ENCODE measurements around the gene CAVIN2.

The CAVIN2 gene

DNA sequence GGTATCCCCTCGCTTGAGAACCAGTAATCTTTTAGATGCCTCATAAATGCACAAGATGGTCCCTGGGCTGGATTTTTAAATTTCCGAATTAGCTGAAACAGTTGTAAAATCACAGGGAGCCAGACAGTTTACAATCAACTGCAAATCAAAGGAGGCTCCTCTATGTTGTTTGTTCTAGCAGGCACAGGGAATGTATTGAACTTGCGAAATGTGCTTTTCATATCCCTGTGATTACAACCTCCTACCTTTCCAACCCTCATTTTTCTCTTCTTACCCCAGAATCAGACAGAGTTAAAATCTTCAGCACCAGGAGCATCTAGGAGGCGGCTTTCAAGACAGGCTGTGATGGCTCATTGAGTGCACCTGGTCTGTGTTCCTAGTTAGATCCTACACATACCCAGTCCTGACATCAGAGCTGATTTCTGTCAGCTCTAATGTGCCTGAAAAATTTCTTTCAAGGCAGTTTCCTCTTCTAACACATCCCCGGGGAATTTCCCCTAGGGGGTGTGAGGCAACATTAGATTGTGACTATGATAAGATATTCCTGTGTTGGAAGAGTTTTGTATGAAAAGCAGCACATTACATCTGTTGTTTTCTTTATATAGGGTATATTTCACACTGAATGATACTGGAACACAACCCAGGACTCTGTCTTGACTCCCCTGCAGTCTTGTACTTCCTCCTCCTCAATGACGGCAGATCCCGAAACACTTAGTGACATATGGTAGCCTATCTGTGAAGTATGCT, 17.9 kb upstream of the CAVIN2 start:
- no peak for DNase-seq

DNA sequence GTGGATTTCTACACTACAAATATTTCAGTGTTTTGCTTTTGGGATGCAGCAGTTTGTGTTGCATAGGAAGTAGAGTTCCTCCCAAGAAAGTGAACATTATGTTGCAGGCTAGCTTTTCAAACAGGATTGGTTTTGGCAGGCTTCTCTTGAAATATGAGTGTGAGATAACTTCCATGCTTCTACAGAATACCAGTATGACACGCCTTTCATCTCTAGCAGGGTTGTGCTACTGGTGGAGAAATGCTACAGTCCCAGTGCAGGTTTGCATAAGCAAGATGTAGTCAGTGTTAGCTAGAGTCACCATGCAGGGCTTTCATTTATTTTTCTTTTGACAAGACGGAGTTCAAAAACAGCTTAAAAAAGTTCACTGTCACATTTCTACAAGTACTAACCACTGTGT, 17.1 kb upstream of the CAVIN2 start:
- DNase-seq: no peak

GRCh38 chr2:191862156-191862775, 15.4 kb upstream of the CAVIN2 start:
- no peak for DNase-seq

GRCh38 chr2:191860760-191861466, 14.0 kb upstream of the CAVIN2 start:
- no peak for DNase-seq

DNA sequence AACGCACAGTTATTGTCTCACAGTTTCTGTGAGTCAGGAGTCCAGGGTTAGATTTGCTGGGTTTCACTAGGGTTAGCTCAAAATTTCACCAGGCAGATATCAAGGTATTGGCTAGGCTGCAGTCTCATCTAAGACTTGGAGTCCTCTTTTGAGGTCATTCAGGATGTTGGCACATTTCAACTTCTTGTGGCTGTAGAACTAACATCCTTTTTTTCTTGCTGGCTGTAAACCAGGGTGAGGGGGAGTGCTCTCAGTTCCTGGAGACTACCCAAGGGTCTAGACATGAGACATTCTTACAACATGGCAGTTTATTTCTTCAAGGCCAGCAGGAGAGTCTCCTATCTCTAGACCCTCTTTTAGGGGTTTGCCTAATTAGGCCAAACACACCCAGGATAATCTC, 12.8 kb upstream of the CAVIN2 start:
- no peak for DNase-seq

DNA sequence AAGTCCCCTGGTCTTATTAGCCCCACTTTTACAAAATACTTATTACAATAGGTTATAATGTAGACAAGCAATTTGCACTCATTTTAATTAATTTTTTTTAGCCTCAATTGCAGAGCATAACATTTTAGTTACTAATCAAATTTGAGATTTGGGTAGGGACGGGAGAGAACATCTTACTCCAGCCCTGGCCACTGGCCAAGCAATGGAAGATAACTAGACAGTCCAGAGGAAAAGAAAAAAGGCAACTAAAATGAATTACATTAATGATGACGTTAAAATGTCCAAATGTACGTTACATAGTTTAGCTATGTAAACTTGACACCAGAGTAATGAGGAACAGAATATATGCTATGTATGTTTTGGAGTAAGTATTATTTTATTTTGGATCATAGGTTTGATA, 11.0 kb upstream of the CAVIN2 start:
- no peak for DNase-seq

DNA sequence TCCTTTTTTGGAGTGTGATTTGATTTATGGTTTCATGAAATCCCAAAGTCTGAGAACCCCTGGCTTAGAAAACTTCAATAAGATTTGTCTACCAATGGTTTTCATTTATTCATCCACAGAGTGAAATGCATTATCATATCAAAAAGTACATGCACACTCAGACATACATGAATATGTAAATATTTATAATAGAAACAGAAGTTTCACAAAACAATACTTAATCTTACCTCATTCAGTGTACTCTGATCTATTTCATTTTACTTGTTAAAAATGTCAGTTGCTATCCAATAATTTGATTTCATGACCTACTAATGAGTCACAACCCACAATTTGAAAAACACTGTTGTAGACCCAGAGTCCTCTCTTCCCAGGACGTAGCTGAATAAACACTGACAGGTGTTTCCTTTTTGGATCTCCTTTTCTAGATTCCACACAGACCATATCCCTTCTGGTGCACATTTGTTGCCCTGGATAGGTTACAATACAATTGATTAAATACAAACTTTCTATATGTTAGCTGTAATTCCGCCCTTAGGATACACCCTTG, 10.4 kb upstream of the CAVIN2 start:
- no peak for DNase-seq

DNA sequence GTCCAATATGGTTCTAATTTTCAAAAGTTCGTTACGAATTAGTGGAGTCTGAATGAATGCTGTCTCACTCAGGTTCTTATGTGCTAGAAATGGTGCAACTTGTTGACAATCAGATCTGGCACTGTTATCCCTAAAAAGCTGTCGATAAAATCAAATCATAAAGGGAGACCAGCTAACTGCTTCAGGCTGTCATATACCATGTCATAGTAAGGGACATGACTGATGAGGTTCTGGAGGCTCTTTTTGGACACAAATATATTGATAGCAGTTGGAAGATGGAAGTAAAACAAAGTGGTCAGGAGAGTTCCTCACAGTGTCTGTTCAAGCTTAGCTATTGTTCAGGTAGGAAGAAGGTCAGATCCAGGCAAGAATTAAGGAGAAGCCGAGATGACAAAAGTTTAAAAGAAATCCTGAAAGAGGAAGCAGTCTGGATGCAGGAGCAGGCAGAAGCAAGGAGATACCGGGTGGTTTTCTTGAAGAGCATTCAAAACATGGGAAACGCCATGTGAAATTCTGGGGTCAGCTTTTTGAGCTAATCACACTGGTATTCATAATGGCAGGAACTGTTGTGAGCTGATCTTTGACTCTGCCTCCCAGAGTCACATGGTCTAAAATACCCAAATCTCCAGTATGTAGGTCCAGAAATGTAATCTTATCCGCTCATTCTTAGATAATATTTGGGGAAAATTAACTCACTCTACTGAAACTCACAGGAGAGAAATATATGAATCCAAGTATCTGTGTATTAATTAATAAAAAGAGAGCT, 9.4 kb upstream of the CAVIN2 start:
- no peak for DNase-seq

DNA sequence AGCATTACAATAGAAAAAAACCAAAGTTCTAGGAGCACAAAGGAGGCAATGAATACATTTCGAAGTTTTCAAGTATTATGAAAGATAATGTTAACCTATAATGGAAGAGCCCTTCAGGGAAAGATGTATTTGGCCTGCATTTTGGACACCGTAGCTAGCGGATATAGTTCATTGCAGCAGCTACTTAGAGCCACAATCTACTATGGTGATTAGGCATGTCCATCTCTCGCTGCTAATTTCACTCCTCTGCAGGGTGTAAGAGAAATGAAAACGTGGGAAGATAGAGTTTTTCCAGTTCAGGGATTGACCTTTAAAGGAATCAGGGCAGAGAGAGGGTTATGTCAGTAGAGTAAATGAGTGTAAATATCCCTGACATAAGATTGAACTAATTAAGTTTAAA, 8.5 kb upstream of the CAVIN2 start:
- DNase-seq: no peak

DNA sequence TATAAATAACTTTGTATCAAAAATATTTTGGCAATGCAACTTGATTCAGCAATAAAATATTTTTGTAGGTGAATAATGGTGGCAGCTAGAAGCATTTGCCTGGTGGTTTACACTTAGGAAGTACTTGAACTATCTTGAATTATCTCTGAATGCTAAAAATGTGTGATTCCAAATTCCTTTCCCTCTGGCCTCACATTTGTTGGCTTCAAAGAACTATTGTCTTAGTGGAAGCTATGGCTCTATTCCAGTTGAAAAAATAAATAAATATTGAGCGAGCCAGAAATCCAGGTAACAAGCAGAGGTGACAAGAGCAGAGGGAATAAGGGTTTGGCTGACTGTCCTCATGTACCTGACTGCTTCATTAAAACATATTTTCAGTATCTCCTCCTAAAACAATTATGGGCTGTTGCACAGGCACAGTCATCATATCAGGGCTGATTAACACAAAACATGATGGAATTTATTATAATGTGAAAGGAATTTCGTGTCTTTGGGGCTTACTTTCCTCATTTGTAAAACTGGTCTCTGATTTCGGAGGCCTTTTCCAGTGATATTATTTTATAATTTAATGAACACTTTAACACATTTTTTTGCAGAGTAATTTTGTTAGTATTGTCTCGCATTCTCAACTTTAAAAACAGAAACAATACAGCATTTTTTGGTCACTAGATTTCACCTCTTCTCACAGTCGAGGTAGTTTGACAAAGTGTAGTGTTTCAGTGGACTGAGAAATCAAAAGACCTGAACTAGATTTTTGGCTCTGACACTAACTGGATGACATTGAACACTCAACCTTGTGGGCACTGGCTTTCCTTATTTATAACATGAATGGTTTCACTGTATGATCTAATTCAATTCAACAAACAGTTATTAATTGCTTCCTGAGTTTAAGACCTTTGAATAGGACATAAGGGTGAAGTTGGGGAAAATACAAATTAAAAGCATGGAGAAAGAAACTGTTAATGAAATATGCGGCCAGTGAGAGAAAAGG, 7.8 kb upstream of the CAVIN2 start:
- no peak for DNase-seq

- no peak for DNase-seq
Observed at GRCh38 chr2:191853843-191854242, 7.0 kb upstream of the CAVIN2 start.

DNA sequence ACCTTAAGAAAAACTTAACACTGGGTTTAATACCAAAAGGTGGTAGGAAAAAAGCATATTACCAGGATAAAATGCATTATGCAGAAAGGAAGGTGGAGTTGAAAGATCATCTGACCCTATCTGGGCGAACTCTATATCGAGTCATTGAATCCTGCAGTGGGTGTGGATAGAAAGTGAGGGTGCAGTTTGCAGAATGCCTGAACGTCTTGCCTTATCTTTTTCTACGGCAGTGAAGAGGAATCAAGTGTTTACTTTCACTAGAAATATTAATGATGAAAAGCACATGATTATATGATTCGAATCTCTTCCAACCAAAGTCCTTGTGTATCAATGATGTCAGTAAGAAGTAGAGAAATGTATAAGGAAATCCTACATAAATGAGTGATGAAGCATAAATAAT, 4.3 kb upstream of the CAVIN2 start:
- no peak for DNase-seq

DNA sequence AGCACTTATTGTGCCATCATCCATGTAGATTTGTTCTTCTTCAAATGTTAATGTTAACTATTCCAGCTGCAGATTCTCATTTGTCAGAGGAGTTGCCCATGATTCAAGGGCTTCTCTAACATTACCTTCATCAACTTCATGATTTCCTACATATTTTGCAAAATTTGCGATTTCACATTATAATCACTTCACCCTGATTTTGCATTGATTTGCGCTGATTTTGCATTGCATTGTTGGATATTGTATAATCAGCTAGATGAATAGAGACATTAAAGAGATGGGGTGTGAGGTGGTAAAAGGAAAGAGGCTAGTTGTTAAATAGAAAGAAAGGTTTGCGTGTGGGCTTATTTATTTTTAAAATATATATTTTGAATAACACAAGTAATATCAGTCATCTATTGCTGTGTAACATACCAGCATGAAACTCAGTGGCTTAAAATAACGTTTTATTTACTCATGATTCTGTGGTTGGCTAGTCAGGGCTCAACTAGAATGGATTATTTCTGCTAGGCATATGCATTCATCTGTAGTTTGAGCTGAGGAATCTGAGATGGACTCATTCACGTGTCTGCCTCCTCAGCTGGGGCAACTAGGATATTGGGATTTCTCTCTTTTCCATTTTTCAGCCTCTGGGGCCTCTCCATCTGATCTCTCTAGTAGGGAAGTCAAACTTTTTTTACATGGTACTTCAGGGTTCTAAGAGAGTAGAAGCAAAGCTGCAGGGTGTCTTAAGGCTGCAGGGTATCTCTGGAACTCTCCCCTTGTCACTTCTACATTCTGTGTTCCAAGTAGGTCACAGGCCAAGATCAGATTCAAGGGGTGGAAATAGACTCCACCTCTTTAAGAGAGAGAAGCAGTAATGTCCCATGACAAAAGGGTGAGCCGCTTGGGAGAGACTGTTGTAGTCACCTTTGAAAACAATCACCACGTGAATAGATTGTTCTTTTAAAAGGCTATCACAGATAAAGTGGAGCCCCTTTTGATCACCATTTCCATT, 2.2 kb upstream of the CAVIN2 start:
- no peak for DNase-seq

DNA sequence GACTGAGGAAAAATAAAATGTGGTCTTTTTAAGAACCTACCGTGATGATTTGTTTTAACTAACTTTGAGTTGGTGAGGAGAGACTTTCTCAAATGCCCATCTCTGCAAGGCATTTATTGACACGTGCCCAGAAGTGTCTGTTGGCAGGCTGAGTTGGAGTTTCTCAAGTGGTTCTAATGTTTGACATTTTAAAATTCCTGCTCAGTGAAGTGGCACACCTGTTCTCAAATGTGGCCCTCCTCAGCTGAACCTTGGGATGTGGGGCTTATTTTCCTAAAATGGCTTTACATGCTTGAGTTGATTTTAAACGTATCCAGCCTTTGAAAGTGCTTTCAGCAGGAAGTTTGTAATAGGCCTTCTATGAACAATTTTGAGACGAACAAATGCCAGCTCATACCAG, 876 bp upstream of the CAVIN2 start:
- DNase-seq: no peak

DNA sequence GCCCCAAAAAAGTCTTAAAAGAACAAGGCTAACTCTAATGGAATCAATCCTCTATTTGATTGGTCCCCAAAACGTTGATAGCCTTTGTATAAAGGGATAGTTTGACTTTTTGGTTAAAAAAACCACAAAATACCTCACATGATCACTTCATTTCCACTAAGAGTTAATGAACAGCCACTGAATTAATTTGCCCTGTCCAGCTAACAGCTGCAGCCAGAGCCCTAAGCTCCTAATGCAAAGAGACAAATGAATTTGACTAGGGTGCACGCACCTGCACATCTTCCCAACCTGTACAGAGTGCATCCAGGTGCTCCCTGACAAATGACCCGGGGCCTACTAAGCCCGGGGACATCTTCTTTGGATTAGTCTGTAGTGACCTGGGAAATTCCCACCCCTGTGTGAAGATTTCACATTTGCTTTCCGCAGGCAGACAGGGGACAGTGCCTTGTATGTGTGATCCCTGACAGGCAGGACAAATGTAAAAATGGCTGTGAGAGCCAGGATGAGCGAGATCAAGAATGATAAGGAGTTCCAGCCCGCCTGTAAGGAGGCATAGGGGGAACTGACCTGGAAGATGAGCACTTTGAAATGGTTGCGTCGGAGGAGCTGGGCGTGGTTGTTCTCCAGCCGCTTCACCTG, 893 bp downstream of the CAVIN2 start:
- no peak for DNase-seq

- DNase-seq: no peak
Observed at GRCh38 chr2:191845248-191845715, 1.6 kb downstream of the CAVIN2 start.

DNA sequence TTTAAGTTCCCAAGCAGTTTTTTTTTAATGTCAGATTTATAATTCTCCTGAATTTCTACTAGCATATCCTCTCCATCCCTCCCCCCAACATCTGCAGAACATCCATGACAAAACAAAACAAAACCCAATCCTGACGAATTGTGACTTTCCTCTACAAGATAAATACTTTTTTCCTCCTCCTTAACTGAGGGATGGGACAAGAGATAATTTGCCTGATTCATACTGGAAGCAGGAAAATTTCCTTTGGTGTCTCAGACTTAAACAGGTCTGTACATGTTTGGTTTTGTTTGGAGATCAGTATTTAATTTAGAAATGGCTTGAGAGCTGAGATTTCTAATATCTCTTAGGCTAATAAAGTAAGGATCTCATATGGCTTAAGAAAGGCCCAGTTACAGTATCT, 2.2 kb downstream of the CAVIN2 start:
- DNase-seq: no peak

- DNase-seq: no peak
Observed at GRCh38 chr2:191840921-191841320, 6.0 kb downstream of the CAVIN2 start.

DNA sequence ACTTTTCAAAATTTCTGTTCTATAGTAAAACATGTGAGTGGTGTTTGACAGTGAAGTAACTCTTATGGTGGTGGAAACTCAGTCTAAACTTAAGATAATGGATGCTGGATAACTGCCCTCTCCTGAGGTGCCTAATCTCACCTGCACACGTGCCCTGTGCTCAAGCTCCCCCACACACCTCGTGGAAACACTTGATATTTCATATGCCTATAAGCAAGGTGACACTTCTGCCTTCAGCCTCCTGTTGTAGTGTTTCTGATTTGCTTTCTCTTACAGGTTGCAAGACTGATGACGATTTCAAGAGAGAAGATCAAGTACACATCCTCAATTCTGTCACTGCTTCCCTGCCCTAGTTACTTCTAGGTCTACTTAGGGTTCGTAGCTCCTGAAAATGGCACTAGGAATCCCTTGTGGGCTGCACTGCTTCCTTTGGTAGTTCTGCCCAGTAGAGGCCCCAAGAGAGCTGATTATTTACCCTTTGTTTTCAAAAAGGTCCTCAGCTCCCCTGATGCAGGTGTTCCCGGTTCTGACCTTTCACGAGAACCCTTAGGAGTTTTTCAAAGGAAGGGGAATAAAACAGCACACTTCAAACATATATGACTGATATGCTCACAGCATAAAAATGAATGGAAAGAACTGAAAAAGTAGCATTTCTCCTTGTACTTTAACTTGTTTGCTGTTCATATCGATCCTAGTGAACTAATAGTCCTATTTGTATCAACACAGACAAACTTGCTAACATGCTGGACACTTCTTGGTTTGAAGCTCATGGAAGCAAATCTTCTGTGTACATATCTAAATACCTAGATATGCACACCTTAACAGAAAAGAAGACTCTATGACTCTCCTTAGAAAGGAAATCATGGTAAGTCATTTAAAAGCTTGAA, 6.7 kb downstream of the CAVIN2 start:
- no peak for DNase-seq

All from effector CD4-positive, alpha-beta T cell (primary cell).